Activated CD8-positive, alpha-beta memory T cell treated with anti-CD3 and anti-CD28 coated beads for 4 hours (primary cell): Measurements from ENCODE around the gene ZRANB3.
"Not testable (repeated sequence)": the region's sequence is repeated elsewhere in the genome, so short reads cannot be mapped to it uniquely, and the experiment has no call there.

Experiments
- DNase-seq, 2 donors: peaks; one replicate each; pipeline ENCODE4 v3.0.0-alpha.2; 2020; ENCODE audit warnings: low read depth in 2 of 2

Gene ZRANB3

DNA sequence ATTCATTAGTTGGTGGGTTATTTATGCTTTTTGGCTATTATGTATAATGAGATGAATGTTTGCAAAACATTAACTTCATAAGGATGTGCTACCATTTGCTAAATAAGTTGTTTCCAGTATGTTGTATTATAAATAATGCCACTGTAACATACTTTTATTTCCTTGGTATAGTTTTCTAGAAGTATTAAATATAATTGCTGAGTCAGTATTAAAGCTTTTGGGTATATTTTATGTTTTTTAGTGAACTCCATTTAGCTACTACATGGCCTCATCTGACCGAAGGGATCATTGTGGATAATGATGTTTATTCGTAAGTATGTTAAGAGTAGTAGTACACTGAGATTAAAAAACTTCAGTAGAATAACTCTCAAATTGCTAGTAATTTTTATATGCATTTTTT lies 405.1 kb downstream of the ZRANB3 start:
- DNase-seq, result no peak

DNA sequence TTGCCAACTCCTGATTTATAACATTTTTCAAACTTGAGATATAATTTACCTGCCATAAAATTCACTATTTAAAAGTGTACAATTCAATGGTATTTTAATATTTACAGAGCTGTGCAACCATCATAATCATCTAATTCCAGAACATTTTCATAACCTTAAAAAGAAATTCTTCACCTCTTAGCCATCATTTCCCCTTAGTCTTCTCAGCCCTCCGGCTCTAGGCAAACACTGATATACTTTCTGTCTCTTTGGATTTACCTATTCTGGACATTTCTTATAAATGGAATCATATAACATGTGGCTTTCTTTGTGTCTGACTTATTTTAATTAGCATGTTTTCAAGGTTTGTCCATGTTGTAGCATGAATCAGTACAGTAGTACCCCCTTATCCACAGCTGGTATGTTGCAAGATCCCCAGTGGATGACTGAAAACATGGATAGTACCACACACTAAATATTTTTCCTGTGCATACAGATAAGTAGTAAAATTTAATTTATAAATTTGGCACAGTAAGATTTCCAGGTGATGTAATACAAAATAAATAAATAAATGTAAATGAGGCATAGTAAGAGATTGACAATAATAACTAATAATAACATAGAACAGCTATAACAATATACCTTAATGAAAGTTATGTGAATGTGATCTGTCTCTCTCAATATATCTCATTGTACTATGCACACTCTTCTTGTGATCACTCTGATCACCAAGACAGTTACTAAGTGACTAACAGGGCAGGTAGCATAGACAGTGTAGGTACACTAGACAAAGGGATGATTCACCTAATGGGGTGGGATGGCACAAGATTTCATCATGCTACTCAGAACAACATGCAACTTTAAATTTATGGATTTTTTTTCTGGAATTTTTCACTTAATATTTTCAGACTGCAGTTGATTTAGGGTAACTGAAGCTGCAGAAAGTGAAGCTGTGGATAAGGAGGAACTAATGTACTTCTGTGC lies 405.8 kb downstream of the ZRANB3 start:
- no peak for DNase-seq

DNA sequence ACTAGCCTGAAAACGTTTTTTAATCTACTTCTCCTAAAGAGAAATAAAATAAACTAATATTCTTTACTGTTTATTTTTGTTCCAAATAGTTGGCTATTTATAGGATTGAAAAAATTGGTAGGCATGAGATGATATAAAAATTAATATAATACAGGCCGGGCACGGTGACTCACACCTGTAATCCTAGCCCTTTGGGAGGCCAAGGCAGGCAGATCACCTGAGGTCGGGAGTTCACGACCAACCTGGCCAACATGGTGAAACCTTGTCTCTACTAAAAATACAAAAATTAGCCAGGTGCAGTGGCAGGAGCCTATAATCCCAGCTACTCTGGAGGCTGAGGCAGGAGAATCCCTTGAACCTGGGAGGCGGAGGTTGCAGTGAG lies 409.4 kb downstream of the ZRANB3 start:
- not testable (repeated sequence) for DNase-seq

DNA sequence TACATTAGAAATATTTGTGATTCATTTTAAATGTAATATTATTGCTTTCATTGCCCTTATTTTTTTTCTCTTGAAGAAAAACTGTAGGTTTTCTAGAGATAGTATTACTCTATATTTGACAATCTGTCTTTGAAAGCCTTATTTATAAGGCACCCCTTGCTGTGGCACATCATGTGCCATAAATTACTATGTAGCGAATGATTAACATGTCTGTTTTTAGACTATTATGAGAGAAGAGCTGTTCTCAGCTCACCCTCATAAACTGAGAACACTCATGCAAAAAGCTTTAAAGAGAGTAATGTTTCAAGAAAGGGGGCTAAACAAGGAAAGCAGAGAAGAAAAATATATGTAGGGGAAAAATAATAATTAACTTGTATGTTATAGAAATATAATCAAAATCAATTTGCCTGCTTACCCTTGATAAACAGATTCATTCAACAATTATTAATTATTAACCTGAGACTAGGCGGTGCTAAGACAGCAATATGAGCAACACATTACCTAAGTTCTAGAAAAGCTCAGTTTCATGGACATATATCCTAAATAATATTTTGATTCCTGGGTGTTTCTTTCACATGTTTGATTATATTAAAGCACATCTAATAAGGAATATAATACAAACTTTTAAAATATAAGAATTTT lies 409.9 kb downstream of the ZRANB3 start:
- DNase-seq, result no peak

DNA sequence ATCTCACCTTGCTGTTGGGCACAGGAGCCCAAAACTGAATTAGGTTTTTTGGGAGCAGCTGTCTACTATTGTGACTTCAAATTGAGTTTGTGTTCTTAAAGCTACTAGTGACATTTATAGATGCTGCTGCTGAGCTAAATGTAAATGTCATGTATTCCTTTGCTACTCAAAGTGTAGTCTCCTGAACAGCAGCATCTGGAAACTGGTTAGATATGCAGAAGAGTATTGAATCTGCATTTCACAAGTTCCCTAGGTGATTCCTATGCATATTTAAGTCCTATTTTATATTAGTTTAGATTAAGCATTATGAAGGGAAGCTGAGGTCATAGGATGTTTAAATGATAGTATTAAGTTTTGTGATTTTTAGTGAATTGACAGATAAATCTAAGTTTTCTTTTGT lies 411.4 kb downstream of the ZRANB3 start:
- no peak for DNase-seq

DNA sequence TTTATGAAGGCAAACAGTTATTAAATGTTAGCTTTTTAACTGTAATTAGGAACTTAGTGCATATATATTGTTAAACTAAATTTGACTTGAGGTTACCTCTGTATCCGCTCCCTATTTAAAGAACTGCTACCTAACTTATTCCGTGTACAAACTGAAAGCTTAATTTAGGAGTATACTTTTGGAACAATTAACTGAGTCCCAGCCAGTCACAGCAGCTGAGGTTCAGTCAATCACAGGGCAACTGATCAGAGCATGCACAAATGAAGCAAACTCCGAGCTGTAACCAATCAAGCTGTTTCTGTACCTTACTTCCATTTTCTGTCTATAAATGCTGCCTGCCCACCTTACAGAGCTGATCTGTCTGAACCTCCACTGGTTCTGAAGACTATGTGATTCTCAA lies 417.7 kb downstream of the ZRANB3 start:
- no peak for DNase-seq

DNA sequence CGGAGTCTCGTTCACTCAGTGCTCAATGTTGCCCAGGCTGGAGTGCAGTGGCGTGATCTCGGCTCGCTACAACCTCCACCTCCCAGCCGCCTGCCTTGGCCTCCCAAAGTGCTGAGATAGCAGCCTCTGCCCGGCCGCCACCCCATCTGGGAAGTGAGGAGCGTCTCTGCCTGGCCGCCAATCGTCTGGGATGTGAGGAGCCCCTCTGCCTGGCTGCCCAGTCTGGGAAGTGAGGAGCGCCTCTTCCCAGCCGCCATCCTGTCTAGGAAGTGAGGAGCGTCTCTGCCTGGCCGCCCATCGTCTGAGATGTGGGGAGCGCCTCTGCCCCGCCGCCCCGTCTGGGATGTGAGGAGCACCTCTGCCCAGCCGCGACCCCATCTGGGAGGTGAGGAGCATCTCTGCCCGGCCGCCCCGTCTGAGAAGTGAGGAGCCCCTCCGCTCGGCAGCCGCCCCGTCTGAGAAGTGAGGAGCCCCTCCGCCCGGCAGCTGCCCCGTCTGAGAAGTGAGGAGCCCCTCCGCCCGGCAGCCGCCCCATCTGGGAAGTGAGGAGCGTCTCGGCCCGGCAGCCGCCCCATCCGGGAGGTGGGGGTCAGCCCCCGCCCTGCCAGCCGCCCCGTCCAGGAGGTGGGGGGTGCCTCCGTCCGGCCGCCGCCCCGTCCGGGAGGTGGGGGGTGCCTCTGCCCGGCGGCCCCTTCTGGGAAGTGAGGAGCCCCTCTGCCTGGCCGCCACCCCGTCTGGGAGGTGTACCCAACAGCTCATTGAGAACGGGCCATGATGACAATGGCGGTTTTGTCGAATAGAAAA lies 425.3 kb downstream of the ZRANB3 start:
- not testable (repeated sequence) for DNase-seq

DNA sequence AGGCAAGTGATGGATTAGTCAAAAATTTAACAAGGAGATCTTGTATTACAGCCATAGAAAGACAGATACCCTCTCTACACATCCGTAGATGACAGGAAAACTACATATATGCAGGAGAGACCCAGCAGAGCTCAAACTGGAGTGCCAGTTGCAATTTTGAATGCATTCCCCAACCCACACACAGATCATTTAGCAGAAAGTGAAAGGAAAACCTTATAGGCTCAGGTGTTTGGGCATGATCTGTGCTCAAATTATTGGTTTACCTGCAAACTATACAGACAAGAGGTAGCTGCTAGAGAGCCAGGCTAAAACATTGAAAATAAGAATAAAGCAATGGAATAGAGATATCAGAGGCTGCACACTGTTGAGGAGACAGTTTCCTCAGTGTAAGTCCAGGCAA lies 427.2 kb downstream of the ZRANB3 start:
- no peak for DNase-seq

DNA sequence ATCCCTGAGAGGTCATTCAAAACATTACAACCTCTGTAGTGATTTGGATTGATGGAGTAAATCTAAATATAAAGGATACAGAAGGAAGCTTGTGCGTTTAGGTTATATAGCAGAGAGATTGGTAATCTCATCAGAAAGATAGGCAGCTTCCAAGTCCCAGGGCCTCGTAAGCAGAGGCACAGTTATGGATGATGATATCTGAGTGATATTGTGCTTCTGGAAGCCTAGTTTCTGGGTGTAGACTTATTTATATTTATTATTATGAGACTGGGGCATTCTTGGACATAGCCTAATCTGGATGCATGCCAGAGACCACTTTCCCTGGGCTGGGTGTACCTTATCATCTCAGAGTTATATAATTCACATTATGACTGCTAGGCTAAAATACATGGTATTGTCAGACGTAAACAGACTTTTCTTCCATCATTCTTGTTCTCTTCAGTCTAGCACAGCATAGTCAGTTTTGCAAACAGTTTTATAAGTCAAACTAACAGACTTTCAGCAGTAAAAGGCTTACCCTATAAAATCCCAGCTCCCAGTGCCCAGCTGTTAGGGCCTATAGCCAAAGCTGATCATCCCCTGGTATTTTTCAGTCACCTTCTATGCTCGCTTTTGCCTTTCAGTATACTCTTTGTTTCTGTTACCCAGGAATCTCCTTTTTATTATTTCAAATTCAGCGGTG lies 431.1 kb downstream of the ZRANB3 start:
- DNase-seq, result no peak

DNA sequence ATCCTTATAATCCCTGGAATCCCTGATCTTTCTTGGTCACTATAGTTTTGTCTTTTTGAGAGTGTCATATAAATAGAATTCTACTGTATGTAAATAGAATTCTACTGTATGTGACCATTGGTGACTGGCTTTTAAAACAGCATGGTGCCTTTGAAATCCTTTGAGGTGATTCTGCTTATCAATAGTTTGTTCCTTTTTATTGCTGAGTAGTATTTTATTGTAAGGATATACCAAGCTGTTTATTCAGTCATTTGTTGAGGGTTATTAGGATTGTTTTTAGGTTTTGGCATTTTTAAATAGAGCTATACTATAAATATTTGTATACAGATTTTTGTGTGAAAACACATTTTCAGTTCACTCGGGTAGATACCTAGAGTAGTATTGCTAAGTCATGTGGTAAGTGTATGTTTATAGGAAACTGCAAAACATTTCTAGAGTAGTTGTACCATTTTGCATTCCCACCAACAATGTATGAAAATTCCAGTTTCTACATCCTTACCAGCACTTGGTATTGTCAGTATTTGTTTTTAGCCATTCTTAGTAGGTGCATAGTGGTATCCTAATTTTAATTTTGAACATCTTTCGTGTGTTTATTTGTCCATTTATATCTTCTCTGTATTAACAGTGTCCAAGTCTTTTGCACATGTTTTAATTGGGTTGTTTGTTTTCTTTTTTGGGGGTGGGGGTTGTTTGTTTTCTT lies 433.3 kb downstream of the ZRANB3 start:
- DNase-seq, result no peak

DNA sequence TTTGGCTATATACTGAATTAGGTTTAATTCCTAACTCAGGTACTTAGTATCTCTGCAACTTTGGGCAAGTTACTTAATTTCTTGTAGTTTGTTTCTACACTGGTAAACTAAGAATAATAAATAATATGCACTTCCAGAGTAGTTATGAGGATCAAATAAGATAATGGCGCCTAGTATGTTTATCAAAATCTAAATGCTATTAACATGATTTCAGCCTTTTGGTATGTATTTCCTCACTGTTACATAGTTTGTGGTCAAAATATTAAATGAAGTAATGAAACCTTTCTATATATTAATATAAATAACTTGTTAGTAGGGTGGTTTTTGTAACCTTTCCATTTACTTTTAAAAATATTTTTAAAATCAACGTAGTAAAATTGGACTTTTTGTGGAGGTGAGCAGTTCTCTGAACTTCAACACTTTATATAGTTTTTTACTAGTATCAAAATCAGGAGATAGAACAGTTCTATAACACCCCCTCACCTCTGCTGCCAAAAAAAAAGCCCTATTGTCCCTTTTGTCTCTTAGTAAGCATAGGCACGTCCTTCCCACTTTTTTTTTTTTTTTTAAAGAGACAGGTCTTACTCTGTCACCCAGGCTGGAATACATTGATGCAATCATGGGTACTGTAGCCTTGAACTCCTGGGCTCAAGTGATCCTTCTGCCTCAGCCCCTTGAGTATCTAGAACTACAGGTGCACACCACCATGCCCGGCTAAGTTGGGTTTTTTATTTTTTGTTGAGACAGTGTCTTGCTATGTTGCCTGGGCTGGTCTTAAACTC lies 434.2 kb downstream of the ZRANB3 start:
- no peak for DNase-seq

DNA sequence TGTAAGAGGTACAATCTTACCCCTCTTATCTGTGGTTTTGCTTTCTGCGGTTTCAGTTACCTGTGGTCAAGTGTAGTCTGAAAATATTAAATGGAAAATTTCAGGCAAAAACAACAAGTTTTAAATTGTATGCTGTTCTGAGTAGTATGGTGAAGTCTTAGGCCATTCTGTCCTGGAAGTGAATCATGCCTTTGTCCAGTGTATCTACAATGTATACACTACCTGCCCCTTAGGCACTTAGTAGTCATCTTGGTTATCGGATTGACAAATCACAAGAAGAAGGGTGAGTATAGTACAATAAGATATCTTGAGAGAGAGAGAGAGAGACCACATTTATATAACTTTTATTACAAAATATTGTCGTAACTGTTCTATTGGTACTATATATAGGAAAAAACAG lies 435.4 kb downstream of the ZRANB3 start:
- no peak for DNase-seq

DNA sequence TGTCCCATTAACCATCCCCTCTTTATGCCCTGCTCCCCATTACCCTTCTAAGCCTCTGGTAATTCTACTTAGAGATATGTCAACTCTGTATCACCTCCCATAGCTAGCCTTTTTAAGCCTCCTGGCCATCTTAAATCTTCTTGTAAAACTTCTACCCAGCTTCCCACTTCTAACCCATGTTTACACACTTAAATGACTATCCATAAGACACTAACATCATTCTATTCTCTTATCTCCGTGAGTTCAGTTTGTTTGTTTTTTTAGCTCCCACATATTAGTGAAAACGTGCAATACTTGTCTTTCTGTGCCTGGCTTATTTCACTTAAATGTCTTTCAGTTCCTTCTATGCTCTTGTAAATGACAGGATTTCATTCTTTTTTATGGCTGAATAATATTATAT lies 436.5 kb downstream of the ZRANB3 start:
- no peak for DNase-seq

DNA sequence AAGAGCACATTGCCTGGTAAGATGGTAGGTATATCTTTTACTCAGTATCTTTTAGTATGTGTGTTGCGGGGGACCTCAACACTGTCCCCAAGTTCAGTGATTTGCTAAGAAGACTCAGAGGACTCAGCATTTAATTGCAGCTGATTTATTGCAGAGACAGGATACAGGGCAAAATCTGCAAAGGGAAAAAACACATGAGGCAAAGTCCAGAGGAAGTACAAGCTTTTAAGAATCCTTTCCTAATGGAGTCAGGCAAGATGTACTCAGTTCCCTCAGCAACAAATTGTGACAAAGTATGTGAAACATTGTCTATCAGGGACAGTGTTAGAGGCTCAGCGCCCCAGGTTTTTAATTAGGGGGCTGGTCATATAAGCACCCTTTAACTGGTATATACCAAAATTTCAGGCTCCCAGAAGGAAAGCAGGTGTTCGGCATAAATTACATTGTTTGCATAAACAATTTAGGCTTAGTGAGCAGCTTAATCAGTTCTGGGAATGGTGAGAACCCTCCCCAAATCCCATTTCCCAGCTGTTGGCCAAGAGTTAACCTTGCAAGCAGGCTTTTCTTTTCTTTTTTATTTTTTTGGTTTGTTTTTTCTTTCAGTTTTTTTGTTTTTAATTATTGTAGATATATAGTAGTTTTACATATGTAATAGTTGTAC lies 437.2 kb downstream of the ZRANB3 start:
- DNase-seq, result no peak

DNA sequence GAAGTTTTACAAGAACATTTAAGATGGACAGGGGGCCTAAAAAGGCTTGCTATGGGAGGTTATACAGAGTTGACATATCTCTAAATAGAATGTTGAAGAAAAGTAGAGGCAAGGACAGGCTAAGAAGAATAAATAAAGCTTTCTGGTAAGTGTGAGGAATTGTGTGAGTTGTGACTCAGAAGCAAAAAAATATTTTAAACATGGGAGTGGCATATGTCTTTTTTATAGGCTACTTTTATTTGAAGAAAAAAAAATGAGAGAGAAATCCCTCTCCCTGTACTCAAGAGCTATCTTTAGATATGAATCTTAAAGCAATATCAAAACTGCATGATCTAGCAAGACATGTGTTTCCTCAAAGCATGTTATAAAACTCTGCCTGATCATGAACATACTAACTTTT lies 437.8 kb downstream of the ZRANB3 start:
- no peak for DNase-seq

DNA sequence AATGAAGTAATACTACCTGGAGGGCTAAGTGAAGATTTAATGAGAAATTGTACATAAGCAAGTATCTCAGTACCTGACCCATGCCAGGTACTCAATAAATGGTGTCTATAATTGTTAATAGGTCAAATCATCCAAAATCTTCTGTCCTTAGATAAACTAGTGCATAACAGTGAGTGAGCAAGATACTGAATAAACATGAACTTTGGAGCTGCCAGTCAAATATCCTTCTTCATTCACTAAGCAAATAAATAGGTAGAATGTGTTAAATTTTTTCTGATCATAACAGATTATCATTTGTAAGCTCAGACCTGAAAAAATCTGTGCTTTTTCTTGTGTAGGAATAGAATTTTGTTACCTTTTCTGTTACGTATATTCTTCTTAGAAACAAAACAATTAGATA lies 439.3 kb downstream of the ZRANB3 start:
- DNase-seq, result no peak

DNA sequence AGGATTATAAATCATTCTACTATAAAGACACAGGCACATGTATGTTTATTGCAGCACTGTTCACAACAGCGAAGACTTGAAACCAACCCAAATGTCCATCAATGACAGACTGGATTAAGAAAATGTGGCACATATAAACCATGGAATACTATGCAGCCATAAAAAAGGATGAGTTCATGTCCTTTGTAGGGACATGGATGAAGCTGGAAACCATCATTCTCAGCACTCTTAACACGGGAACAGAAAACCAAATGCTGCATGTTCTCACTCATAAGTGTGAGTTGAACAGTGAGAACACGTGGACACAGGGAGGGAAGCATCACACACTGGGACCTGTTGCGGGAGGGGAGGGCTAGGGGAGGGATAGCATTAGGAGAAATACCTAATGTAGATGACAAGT lies 441.4 kb downstream of the ZRANB3 start:
- DNase-seq, result not testable (repeated sequence)
